ENCODE data around the gene RCVRN.

Gene RCVRN

DNA sequence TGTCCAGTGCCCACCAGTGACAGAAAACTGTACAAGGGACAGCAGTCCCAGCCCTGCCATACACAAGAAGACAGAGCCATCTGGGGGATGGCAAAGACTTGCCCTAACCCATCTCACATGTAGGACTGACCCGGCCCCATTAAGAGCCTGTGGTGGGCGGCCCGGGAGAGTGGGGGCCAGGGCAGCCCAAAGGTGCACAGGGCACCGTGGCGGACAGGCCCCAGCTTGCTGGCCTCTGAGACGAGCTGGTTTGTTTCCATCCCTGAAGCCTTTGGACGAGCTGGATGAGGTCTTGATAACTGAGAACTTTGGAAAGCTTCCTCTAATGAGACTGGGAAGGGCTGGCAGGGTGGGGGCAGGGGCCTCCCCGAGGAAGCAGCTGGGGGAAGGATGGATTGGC is 11.0 kb upstream of the RCVRN start:
- 93% methylated on average over 8 of the region's 8 CpGs for WGBS

DNA sequence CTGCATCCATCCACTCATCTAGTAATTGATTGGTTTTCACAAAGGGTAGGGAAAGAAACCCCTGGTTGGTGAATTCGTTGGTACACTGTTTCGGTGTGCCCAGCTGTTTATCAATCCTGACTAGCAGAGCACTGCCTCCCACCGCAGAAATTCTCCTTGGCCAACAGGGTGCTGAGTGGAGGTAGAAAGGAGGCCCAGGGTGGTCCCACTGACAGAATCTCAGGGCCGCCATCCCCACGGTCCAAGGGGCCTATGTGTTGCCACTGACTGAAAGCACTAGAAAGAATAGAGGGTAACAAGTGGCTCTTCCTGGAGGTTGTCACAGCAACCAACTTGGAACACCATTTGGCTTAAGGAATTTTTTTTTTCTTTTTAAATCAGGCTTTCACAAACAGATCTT is 8.4 kb upstream of the RCVRN start:
- Histone ChIP-seq H3K14ac (ENCODE audit: low read length in 2 of 2) (no peak overlapping the region), H3K4me1 (ENCODE audit: control insufficient read depth, insufficient read depth, low read depth, low read length) (peaks cover 3% of the 10 kb centered on the region), H2AFZ (ENCODE audit: low read depth, low read length) (no peak overlapping the region), H3K79me1 (replicated peaks; ENCODE audit: low read length, poor library complexity, severe bottlenecking) (no peaks in the 10 kb centered on the region), H2BK15ac (ENCODE audit: low read depth, poor library complexity, severe bottlenecking) (no peak overlapping the region), H3K4me2 (ENCODE audit: low read length, poor library complexity, severe bottlenecking) (no peak overlapping the region), H4K8ac (ENCODE audit: low read length) (no peak overlapping the region), H3K18ac (ENCODE audit: low read depth in 1 of 2, low read length in 2 of 2) (no peak overlapping the region), H3K23ac (ENCODE audit: low read length in 2 of 2) (no peak overlapping the region), H2BK120ac (ENCODE audit: low read depth, low read length) (no peak overlapping the region), H3K27me3 (ENCODE audit: control insufficient read depth in 1 of 2, insufficient read depth in 1 of 2, low read length in 2 of 2) (peaks cover 0 to 5% of the 10 kb centered on the region in 2 experiments), H3K9me3 (ENCODE audit: control insufficient read depth, low read length) (no peaks in the 10 kb centered on the region), H3K4ac (ENCODE audit: low read depth in 1 of 2, low read length in 2 of 2) (no peak overlapping the region), H3K36me3 (ENCODE audit: control insufficient read depth in 1 of 2, insufficient read depth in 2 of 2, low read depth in 1 of 2, low read length in 2 of 2) (peaks cover 28 to 54% of the 10 kb centered on the region in 2 experiments), H2AK5ac (ENCODE audit: low read length, severe bottlenecking) (no peak overlapping the region), H3K9ac (ENCODE audit: low read length) (no peak overlapping the region), H4K91ac (ENCODE audit: low read length) (no peak overlapping the region), H3K27ac (ENCODE audit: low read length, poor library complexity, severe bottlenecking) (no peak overlapping the region), H3K4me3 (ENCODE audit: insufficient read depth in 1 of 2, low read depth in 1 of 2, low read length in 2 of 2) (no peak overlapping the region), H2BK12ac (ENCODE audit: low read length in 2 of 2) (no peak overlapping the region), H2BK5ac (ENCODE audit: low read depth, low read length, poor library complexity, severe bottlenecking) (no peak overlapping the region)
- no peak for DNase-seq
- WGBS = 98% methylated on average over 5 of the region's 5 CpGs

More for the DNA sequence above, 11.0 kb upstream of the RCVRN start:
- H2BK12ac ChIP-seq (ENCODE audit: low read length in 2 of 2) = no peak overlapping the region
- peaks cover 34 to 79% of the 10 kb centered on the region in 2 experiments for H3K36me3 ChIP-seq (ENCODE audit: control insufficient read depth in 1 of 2, insufficient read depth in 2 of 2, low read depth in 1 of 2, low read length in 2 of 2)
- no peak overlapping the region for H2BK120ac ChIP-seq (ENCODE audit: low read depth, low read length)
- H3K23ac ChIP-seq (ENCODE audit: low read length in 2 of 2) = no peak overlapping the region
- no peak overlapping the region for H3K14ac ChIP-seq (ENCODE audit: low read length in 2 of 2)
- DNase-seq = no peak
- H3K9ac ChIP-seq (ENCODE audit: low read length) = no peak overlapping the region
- H4K8ac ChIP-seq (ENCODE audit: low read length) = no peak overlapping the region
- H3K18ac ChIP-seq (ENCODE audit: low read depth in 1 of 2, low read length in 2 of 2) = no peak overlapping the region
- no peaks in the 10 kb centered on the region for H3K9me3 ChIP-seq (ENCODE audit: control insufficient read depth, low read length)
- no peaks in the 10 kb centered on the region for H3K79me1 ChIP-seq (replicated peaks; ENCODE audit: low read length, poor library complexity, severe bottlenecking)
- no peak overlapping the region for H2AK5ac ChIP-seq (ENCODE audit: low read length, severe bottlenecking)
- no peaks in the 10 kb centered on the region for H3K4me1 ChIP-seq (ENCODE audit: control insufficient read depth, insufficient read depth, low read depth, low read length)
- no peak overlapping the region for H3K4me2 ChIP-seq (ENCODE audit: low read length, poor library complexity, severe bottlenecking)
- H4K91ac ChIP-seq (ENCODE audit: low read length) = no peak overlapping the region
- H3K4ac ChIP-seq (ENCODE audit: low read depth in 1 of 2, low read length in 2 of 2) = no peak overlapping the region
- no peak overlapping the region for H3K4me3 ChIP-seq (ENCODE audit: insufficient read depth in 1 of 2, low read depth in 1 of 2, low read length in 2 of 2)
- H2BK5ac ChIP-seq (ENCODE audit: low read depth, low read length, poor library complexity, severe bottlenecking) = no peak overlapping the region
- no peak overlapping the region for H3K27ac ChIP-seq (ENCODE audit: low read length, poor library complexity, severe bottlenecking)
- H3K27me3 ChIP-seq (ENCODE audit: control insufficient read depth in 1 of 2, insufficient read depth in 1 of 2, low read length in 2 of 2) = no peaks in the 10 kb centered on the region
- no peak overlapping the region for H2AFZ ChIP-seq (ENCODE audit: low read depth, low read length)
- H2BK15ac ChIP-seq (ENCODE audit: low read depth, poor library complexity, severe bottlenecking) = no peak overlapping the region

DNA sequence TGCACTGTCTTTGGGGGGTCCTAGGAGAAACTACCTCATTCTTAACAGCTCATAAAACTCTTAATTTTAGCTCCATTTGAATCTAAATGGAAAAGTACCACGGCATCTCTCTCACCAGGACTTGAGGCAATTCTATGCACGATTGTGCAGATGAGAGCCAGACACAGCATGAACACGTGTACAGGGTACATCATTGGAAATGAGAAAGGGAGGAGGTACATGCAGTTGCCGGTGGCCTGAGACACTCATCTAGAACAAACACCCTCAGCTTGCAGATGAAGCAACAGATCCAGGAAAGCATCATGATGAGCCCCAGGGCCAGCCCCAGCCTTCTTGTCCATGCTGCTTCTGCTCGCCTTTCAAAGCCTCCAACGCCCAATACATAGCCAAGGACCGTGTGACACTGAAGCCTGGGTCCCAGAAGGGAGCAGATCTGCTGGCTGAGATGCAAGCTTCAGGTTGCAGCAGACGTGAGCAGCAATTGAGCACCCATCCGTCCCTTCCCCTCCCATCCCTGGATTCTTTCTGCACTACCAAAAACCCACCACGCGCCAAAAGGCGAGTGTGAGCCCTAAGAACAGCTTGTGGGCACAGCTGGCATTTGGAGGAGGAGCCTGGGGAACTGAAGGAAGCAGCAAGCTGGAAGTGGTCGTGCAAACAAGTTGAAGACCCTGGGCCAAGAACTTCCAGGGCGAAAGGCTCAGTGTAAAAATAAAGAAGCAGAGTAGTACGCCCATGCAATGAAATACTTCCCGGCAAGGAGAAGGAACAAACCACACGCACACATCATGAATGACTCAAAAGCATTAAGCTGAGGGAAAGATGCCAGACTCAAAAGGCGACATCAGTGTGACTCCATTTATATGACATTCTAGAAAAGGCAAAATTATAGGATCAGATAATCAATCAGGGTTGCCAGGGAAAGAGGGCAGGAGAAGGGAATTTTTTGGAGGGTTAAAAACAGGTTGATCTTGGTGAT is 7.3 kb upstream of the RCVRN start:
- DNase-seq = no peak
- no peak overlapping the region for H3K9ac ChIP-seq (ENCODE audit: low read length)
- WGBS = 92% methylated on average over 15 of the region's 18 CpGs

DNA sequence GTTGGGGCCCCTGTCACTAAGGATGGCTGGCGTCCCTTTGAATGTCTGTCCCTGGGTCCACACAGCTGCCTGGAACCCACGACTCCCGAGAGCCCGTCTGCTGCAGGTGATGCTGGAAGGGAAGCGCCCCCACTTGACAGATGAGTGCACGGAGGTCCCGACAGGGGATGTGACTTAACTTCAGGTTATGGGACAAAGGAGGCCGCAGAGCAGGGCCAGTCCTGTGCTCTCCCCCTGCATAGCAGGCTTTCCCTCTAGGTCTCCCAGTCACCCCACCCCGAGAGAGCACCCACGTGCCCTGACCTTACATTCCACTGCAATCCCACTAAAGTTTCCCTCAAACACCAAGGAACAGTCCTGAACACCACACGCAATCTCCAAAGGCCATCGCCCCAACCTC is 6.0 kb upstream of the RCVRN start:
- H3K18ac ChIP-seq (ENCODE audit: low read depth in 1 of 2, low read length in 2 of 2) = peak overlapping the region in 1 of 2 experiments; percentile 34
- H3K4me3 ChIP-seq (ENCODE audit: insufficient read depth in 1 of 2, low read depth in 1 of 2, low read length in 2 of 2) = no peak overlapping the region
- no peak overlapping the region for H3K4me2 ChIP-seq (ENCODE audit: low read length, poor library complexity, severe bottlenecking)
- H2BK5ac ChIP-seq (ENCODE audit: low read depth, low read length, poor library complexity, severe bottlenecking) = no peak overlapping the region
- peaks cover 10 to 30% of the 10 kb centered on the region in 2 experiments for H3K36me3 ChIP-seq (ENCODE audit: control insufficient read depth in 1 of 2, insufficient read depth in 2 of 2, low read depth in 1 of 2, low read length in 2 of 2)
- no peak overlapping the region for H2BK12ac ChIP-seq (ENCODE audit: low read length in 2 of 2)
- no peak overlapping the region for H2AK5ac ChIP-seq (ENCODE audit: low read length, severe bottlenecking)
- H3K27ac ChIP-seq (ENCODE audit: low read length, poor library complexity, severe bottlenecking) = no peak overlapping the region
- H3K4me1 ChIP-seq (ENCODE audit: control insufficient read depth, insufficient read depth, low read depth, low read length) = peaks cover 14% of the 10 kb centered on the region
- no peaks in the 10 kb centered on the region for H3K9me3 ChIP-seq (ENCODE audit: control insufficient read depth, low read length)
- DNase-seq = no peak
- no peak overlapping the region for H3K9ac ChIP-seq (ENCODE audit: low read length)
- no peak overlapping the region for H2BK15ac ChIP-seq (ENCODE audit: low read depth, poor library complexity, severe bottlenecking)
- H3K79me1 ChIP-seq (replicated peaks; ENCODE audit: low read length, poor library complexity, severe bottlenecking) = no peaks in the 10 kb centered on the region
- no peak overlapping the region for H4K8ac ChIP-seq (ENCODE audit: low read length)
- H2AFZ ChIP-seq (ENCODE audit: low read depth, low read length) = no peak overlapping the region
- no peak overlapping the region for H2BK120ac ChIP-seq (ENCODE audit: low read depth, low read length)
- 87% methylated on average over 12 of the region's 12 CpGs for WGBS
- H3K4ac ChIP-seq (ENCODE audit: low read depth in 1 of 2, low read length in 2 of 2) = no peak overlapping the region
- H3K14ac ChIP-seq (ENCODE audit: low read length in 2 of 2) = no peak overlapping the region
- no peak overlapping the region for H3K23ac ChIP-seq (ENCODE audit: low read length in 2 of 2)
- H4K91ac ChIP-seq (ENCODE audit: low read length) = peak overlapping the region; percentile 35
- peaks cover 0 to 9% of the 10 kb centered on the region in 2 experiments for H3K27me3 ChIP-seq (ENCODE audit: control insufficient read depth in 1 of 2, insufficient read depth in 1 of 2, low read length in 2 of 2)

More for the DNA sequence above, 7.3 kb upstream of the RCVRN start:
- Histone ChIP-seq H2BK120ac (ENCODE audit: low read depth, low read length) (no peak overlapping the region), H3K23ac (ENCODE audit: low read length in 2 of 2) (no peak overlapping the region), H3K4ac (ENCODE audit: low read depth in 1 of 2, low read length in 2 of 2) (no peak overlapping the region), H2BK15ac (ENCODE audit: low read depth, poor library complexity, severe bottlenecking) (no peak overlapping the region), H3K14ac (ENCODE audit: low read length in 2 of 2) (no peak overlapping the region), H2BK5ac (ENCODE audit: low read depth, low read length, poor library complexity, severe bottlenecking) (no peak overlapping the region), H2BK12ac (ENCODE audit: low read length in 2 of 2) (no peak overlapping the region), H2AFZ (ENCODE audit: low read depth, low read length) (no peak overlapping the region), H3K4me1 (ENCODE audit: control insufficient read depth, insufficient read depth, low read depth, low read length) (peaks cover 11% of the 10 kb centered on the region), H3K4me3 (ENCODE audit: insufficient read depth in 1 of 2, low read depth in 1 of 2, low read length in 2 of 2) (no peak overlapping the region), H3K79me1 (replicated peaks; ENCODE audit: low read length, poor library complexity, severe bottlenecking) (no peaks in the 10 kb centered on the region), H4K91ac (ENCODE audit: low read length) (no peak overlapping the region), H3K18ac (ENCODE audit: low read depth in 1 of 2, low read length in 2 of 2) (peak overlapping the region in 1 of 2 experiments; percentile 54), H4K8ac (ENCODE audit: low read length) (no peak overlapping the region), H2AK5ac (ENCODE audit: low read length, severe bottlenecking) (no peak overlapping the region), H3K36me3 (ENCODE audit: control insufficient read depth in 1 of 2, insufficient read depth in 2 of 2, low read depth in 1 of 2, low read length in 2 of 2) (peaks cover 23 to 44% of the 10 kb centered on the region in 2 experiments), H3K4me2 (ENCODE audit: low read length, poor library complexity, severe bottlenecking) (no peak overlapping the region), H3K9me3 (ENCODE audit: control insufficient read depth, low read length) (no peaks in the 10 kb centered on the region), H3K27me3 (ENCODE audit: control insufficient read depth in 1 of 2, insufficient read depth in 1 of 2, low read length in 2 of 2) (peaks cover 0 to 9% of the 10 kb centered on the region in 2 experiments), H3K27ac (ENCODE audit: low read length, poor library complexity, severe bottlenecking) (no peak overlapping the region)
